Omental fat pad (tissue), 4 donors: Measurements from ENCODE around the gene SLC25A1. TPM values are rescaled to one million over a fixed set of nuclear protein-coding genes. Genes with fewer than 3 reads are reported as not detected.

Experiments
- ATAC-seq: fragments of 150-250 bp; one replicate; pipeline ENCODE4 v1.9.1; 2016; ENCODE audit warnings: mild to moderate bottlenecking, moderate library complexity; ENCODE audit not compliant: low FRiP score
- DNase-seq: peaks from one replicate; pipeline ENCODE4 v3.0.0-alpha.2; 2019; ENCODE audit warnings: low spot score
- total RNA-seq, 4 donors: library from RNA; depleted of rRNA; stranded (reverse); fragments of >200 nt; gene quantifications; one replicate each; pipeline ENCODE4 v1.1.0, GENCODE V29; 2016
- TF ChIP-seq, protein P1 (sequence below), 3 donors: fragments of 450-650 bp; IDR thresholded peaks; one replicate each; pipeline ENCODE4 v1.5.1; 2016 to 2017; ENCODE audit warnings: antibody characterized with exemption in 3 of 3, mild to moderate bottlenecking in 3 of 3, moderate library complexity in 2 of 3

SLC25A1 gene
- total RNA-seq, 4 donors from 2014 or later = 76.4 to 135 (median 97.4) TPM

DNA sequence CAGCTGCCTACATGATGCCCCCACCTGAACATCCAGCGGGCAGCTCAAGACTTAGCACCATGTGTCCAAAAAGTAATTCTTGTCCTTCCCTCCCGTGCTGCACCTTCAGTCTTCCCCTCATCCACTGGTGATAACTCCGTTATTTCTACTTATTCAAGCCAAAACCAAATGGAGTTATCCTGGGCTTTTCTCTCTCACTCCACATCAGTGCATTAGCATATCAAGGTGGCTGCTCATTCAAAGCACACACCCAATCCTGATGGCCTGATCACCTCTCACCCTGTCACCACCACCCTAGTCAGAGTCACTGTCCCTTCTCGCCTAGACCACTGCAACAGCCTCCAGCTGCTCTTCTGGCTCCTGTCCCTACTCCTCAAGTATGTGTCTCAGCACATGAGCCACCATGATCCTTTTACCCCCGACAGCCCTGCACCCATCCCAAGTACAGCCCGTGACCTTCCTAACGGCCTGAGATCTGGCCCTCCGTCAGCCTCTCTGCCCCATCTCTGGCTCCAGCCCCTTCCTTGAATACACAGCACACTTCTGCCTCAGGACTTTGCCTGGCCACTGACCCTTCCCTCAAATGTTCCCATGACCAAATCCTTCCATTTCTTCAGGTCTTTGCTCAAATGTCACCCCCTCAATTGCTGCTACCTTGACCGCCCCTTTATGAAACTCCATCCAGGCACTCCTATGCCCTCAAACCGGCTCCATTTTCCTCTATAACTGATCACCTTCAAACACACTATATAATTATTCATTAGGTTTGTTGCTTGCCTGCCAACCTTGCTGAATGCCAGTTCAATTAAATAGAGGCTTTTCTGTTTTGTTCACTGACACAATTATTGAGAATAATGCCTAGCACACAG lies 19.7 kb upstream of the SLC25A1 start:
- ATAC-seq (no peak), DNase-seq (no peak)
- TF ChIP-seq, protein P1, sequence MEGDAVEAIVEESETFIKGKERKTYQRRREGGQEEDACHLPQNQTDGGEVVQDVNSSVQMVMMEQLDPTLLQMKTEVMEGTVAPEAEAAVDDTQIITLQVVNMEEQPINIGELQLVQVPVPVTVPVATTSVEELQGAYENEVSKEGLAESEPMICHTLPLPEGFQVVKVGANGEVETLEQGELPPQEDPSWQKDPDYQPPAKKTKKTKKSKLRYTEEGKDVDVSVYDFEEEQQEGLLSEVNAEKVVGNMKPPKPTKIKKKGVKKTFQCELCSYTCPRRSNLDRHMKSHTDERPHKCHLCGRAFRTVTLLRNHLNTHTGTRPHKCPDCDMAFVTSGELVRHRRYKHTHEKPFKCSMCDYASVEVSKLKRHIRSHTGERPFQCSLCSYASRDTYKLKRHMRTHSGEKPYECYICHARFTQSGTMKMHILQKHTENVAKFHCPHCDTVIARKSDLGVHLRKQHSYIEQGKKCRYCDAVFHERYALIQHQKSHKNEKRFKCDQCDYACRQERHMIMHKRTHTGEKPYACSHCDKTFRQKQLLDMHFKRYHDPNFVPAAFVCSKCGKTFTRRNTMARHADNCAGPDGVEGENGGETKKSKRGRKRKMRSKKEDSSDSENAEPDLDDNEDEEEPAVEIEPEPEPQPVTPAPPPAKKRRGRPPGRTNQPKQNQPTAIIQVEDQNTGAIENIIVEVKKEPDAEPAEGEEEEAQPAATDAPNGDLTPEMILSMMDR (IDR thresholded peaks at IDR 0.05) = no peak

DNA sequence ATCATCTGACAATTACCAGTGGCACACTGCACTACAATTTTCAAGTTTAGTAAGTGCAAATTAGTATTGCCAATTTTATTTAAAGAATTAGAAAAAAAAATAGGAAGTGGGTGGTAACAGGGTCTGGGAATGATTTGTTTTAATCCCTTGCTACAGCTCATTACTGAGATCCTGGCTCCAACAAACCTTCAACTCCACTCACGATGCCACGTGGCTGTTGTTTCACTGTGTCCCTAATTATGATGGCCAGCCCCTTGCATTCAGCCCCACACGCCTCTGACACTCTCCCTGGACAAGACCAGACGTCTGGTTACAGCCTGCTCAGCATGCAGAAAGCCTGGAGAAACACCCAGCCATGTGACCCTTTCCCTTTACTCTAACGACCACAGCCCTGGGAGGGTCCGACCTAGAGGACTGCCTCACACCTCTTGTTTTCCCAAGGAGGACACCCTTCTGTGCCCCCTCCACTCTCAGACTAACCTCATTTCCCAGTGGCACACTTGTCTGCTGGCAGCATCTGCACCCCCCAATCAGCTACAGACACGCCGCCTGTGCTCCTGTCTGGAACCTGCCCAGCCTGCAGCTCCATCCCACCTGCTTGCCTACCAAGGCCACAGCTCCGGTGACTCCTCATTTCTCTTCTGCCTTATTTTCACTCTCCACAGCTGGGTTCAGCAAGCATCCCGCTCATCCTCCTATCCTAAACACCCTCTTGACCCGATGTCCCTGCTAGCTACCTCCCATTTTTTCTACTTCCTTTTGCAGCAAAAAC lies 18.5 kb upstream of the SLC25A1 start:
- DNase-seq = no peak
- no peak for ATAC-seq
- TF ChIP-seq, protein P1 (IDR thresholded peaks at IDR 0.05) = no peak

DNA sequence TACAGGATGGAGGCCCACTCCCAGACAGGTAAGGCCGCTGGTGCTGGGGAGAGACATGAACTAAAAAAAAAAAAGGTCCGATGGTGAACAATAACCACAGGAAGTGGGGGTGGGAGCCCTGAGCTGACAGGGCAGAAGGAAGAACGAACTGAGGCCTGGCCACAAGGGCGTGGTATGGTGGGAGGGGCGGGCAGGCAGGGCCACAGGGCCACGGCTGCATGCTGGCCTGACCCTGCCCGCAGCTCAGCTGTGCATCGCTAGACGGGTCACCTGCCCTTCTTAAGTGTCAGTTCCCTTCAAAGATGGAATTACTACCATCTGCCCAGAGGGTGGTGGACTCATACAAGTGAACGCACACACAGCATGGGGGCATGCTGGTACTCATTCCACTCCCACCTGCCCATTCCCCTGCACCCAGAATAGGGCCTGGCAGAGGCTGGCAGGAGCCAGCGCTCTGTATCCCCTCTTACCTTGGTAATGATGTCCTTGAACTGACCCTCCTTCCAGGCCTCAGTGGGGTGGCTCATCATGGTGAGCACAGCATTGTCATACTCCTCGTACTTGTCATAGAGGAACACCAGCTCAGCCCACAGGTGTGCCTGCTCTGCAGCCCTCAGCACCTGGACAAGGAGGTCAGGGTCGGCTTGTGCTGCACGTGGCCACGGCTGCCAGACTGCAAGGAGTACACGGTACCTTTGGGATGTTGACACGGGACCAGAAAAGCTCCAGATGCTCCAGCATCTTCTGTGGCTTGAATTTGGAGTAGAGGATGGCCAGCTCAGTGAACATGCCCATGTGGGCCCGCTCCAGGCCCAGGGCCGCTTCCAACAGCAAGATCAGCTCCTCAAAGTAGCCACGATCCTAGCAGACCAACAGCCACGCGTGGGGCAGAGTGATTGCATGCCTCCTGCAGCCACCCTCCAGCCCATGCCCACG lies 17.5 kb upstream of the SLC25A1 start:
- no peak for DNase-seq
- TF ChIP-seq, protein P1 (IDR thresholded peaks at IDR 0.05) = no peak
- no peak for ATAC-seq

DNA sequence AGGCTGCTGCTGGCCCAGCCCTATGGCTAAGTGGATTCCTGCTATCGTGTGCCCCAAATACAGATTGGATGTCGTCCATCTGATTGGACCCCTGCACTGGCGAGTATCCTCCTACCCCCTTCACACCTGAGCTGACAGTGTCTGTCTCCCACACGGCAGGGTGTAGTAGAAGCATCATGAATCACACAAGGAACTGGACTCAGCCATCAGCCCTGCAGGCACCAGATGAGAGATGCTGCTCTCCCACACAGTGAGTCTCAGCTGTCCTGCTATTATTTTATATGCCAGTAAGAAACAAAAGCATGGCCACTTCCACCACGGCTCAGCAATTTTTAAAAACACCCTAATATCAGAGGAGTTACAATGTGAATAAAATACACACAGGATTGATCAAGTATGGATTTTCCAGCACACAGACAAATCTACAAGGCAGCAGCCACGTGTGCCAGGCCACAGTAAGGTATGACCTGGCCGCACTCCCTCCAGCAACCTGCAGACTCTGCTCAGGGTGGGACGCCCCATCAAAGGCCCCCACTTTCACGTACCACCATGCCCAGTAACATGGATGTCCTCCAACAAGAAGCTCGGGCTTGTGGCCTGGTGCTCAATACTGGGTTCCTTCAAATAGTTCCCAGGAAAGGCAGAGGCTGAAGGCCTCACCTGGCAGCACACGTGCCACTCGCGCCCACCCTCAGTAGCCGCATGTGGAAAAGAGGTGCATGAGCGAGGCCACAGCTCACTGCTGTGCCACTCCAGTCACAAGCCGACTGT lies 16.4 kb upstream of the SLC25A1 start:
- no peak for ATAC-seq
- no peak for DNase-seq
- TF ChIP-seq, protein P1 (IDR thresholded peaks at IDR 0.05) = no peak

DNA sequence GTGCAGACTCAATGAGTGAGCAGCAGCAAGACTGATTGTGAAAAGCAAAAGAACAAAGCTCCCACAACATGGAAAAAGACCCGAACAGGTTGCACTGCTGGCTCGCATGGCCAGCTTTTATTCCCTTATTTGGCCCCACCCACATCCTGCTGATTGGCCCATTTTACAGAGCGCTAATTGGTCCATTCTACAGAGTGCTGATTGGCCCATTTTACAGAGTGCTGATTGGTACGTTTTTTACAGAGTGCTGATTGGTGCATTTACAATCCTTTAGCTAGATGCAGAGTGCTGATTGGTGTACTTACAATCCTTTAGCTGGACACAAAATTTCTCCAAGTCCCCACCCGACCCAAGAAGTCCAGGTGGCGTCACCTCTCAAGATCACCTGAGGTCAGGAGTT lies 15.3 kb upstream of the SLC25A1 start:
- TF ChIP-seq, protein P1 (IDR thresholded peaks at IDR 0.05) = no peak
- ATAC-seq (no peak), DNase-seq (no peak)
